GM21576 (cell line): Measurements from ENCODE around the gene FBLN1.
"Not testable (repeated sequence)": the region's sequence is repeated elsewhere in the genome, so short reads cannot be mapped to it uniquely, and the experiment has no call there.

Experiments
- ATAC-seq: cut with Tn5 transposase; IDR thresholded peaks from one replicate; pipeline ENCODE4 v1.9.1; 2021; ENCODE audit warnings: mild to moderate bottlenecking, moderate library complexity; ENCODE audit not compliant: unreplicated experiment

Gene FBLN1

DNA sequence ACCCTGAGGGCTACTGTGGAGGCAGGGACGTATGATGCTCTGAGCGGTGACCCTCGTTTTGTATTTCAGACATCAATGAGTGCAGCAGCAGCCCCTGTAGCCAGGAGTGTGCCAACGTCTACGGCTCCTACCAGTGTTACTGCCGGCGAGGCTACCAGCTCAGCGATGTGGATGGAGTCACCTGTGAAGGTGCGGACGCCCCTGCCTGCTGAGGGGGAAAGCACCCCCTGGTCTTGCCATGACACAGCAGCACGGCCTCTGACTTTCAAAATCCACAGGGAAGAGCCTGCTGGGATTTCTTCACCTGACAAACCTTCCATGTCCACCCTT is 44.3 kb downstream of the FBLN1 start:
- ATAC-seq = no peak

DNA sequence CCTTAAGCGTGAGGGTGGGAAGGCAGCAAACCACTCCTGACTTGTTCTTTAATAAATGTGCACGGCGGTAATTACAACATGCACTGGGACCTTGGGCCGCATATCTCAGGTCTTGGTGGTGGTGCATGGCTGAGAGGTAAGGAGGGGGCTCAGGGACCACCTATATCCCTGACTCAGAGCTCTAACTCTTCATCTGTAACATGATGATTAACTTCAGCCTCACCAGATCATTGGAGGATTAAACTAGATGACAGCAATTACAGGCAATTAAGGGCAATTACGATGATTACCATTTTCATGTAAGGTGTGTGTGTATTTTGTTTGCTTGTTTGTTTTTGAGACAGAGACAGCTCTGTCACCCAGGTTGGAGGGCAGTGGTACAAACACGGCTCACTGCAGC is 45.0 kb downstream of the FBLN1 start:
- ATAC-seq = no peak

DNA sequence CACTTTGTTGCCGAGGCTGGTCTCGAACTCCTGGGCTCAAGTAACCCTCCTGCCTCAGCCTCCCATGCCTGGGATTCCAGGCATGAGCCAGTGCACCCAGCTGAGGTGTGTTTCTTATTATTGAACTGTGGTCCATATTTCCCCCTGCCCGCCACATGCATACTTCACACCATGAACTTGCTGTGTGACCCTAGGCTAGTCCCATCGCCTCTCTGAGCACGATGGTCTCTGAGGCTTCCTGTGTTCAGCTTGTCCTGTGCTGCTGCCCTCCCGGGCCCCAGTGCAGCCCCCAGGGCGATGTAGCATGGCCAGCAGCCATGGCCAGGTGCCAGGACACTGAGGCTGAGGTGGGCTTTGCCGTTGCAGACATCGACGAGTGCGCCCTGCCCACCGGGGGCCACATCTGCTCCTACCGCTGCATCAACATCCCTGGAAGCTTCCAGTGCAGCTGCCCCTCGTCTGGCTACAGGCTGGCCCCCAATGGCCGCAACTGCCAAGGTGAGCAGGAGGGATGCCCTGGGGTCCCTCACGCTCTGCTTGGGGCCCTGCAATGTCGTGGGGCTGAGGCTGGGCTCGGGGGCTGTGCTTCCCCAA is 45.7 kb downstream of the FBLN1 start:
- no peak for ATAC-seq

DNA sequence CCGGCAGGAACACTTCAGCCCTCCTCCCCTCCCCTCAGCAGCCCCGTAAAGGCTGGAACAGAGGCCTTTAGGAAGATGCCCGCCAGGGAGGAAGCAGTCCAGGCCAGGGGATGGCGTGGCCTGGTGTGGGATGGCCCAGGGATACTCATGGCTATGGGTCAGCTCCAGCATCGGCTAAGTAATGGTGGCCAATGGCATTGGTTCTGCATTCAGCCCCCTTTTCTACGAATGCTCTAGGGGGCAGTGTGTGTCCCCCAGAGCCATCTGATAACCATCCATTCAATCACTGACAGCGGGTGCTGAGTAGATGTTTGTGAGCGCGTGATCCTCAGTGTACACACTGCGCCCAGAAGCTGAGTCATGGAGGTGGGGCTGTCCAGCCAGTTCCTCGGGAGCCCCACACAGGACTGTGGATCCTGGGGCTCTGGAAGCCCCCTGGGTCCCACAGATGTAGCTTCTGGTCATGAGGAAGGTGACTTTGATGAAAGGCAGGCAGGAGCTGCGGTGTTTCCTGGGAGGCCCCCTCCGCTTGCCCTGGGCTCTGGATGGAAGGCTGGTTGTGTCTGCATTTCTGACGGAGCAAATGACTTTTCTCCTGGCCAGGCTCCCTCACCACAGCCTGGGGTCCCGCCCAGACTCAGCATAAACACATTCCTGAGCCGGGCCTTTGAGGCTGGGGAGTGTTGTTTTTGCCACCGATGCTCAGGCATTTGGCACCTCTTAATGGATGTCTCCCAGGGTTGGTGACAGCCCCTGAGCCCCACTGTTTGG is 46.5 kb downstream of the FBLN1 start:
- ATAC-seq = no peak

DNA sequence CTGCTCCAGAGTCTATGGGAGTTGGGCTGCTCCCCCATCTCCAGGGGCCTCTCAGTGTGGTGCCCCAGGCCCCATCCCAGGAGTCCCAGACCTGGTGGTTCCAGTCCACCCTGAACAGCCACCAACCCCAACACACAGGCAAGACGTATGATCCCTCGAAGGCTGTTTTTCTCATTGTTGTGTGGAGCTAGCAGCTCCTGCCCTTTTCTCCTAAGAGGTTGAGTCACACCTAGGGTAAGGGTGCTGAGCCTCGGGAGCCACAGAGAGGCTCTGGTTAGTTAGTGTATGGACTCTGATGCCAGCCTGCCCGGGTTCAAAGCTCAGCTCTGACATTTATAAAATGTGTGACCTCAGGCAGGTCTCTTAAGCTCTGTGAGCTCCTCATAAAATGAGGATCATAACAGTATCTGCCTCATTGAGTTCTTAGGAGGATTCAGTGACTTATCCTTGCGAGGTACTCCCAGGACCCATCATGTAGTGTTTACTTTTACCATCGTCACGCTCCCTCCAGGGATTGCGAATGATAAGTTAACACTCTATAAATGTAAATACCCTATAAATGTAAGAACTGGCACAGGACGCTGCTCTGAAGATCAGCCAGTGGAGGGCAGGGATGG is 47.2 kb downstream of the FBLN1 start:
- no peak for ATAC-seq

DNA sequence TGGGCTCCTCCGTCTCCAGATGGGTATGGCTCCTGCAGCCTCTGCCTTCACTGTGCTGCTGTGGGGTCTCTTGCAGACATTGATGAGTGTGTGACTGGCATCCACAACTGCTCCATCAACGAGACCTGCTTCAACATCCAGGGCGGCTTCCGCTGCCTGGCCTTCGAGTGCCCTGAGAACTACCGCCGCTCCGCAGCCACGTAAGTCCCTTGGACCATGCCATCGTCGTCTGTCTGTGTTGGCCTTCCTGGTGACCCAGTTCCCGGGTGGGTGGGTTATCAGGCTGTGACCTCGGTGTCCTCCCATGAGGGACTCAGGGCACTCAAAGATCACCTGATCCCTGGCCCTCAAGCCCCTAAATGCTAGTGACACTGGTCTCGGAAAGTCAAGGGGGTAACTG is 47.7 kb downstream of the FBLN1 start:
- no peak for ATAC-seq

DNA sequence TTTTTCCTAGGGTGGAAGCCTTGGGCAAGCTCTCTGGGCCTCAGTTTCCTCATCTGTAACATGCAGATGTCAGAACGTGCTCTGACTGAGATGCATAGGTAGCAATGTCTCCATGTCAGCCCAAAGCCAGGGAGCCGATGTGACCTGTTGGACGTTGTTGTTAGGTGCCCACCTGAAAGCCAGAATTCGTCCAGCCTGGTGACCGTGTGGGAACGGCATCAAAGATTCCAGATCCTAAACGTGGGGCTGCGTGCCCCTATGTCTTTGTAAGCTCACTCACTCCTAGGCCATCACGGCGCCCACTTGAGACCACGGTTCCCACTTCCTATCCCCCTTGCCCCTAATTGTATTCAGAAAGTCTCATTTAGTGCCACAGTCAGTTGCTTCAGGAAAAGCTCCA is 48.2 kb downstream of the FBLN1 start:
- ATAC-seq = no peak

DNA sequence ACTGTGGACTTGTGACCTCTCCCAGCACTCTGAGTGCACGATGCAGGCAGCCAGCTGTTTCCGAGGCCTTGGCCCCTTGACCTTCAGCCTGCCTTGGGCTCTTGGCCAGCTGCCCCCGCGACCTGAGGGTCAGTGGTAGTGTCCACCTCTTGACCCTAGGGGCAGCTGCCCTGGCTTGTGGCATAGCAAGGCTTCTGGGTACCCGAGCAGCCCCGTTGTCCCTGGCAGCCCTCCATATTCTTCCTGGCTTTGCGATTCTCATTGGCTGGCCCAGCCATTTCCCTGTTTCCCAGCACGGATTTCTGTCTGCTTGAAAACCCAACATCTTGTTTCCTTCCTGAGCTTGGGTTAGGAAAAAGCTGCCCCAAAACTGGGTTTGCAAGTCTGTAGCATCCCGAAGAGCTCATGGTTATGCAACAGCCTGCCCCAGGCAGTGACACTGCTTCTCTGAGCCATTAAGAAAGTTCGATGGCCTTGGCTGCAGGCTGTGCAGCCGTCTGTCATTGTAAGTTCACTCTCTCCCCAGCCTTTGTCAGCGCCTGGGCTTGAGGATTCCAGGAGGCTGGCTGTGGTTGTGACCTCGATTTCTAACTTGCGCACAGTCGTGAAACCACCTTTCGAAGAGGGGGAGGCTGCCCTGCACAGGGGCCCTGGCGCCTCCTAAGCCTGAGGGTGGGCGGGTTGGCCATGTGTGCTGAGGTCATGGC is 48.8 kb downstream of the FBLN1 start:
- no peak for ATAC-seq

DNA sequence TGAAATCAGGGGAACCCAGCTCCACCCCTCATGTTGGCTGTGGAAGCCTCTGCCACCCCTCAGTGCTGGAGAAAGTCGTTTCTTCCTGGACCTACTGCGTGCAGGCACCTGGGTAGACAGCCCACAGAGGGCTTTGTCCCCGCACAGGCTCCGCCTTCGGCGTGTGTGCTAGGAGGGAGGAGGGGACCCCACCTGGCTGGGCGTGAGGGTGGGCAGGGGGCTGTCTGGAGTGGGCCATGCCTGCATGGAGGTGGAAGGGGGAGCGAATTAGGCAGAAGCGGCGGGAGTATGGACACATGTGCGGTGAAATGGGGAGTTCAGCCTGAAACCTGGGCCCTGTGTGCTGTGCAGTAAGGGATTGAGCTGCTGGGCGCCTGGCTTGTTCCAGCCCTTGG is 49.3 kb downstream of the FBLN1 start:
- ATAC-seq = no peak

DNA sequence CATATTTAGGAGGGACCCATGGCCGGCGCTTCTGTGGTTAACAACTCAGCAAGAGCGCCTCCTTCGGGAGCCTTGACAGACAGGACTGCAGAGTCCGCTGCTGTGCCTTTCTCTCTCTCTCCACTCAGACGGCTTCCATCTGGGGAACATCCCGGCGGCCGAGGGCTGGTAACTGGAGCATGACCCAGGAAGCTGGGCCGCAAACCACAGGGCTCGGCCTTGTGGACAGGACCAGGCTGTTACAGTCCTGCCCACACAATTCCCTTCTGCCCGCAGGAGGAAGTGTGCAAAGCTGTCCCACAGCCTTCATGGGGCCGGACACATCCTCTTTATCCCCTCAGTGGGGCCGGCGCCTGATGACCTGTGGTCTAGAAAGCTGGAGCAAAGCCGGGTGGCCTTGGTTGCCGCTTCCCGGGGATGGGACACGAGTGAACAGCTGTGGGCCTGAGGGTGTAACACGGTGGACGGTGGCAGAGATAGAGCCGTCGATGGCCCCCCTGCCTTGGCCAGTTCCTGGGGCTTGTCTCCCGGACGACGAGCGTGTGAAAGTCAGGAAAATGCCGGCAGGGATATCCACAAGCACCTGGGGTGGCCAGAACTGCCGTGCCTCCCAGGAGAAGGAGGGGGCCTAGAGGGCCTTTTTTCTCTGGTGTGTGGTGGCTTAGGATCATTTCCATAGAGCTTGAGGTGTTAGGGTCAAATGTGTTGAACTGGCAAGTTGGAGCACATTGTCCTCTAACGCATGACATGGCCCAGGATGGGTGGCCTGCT is 50.1 kb downstream of the FBLN1 start:
- ATAC-seq = no peak

DNA sequence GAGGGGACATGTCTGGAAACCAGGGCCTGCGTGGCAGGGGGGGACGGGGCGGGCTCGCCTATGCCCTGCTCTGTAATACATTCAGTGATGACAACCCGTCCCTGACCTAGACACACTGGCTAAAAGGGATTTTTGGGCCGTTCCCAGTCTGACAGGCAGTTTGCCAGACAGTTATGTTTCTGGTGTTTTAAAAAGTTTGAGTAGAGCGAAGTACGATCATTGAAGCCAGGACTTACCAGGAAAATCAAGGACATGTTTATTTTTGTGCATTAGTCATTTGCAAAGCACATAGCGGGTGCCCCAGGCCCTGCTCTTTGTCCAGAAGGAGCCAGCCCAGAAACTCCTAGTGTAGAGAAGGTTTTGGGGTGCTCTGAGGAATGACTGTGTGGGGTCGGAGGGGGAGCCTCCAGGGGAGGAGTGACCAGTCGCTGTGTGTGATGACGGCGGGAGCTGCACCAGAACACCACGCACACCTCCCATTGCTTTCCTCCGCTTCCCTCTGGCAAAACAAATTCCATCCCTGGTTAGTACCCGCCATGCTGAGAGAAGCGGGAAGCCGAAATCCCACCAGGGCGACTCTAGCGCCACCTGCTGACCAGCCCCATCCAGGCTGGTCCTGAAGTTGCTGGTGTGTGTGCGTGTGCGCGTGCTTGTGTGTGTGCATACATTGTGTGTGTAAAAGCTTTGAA is 50.8 kb downstream of the FBLN1 start:
- no peak for ATAC-seq

DNA sequence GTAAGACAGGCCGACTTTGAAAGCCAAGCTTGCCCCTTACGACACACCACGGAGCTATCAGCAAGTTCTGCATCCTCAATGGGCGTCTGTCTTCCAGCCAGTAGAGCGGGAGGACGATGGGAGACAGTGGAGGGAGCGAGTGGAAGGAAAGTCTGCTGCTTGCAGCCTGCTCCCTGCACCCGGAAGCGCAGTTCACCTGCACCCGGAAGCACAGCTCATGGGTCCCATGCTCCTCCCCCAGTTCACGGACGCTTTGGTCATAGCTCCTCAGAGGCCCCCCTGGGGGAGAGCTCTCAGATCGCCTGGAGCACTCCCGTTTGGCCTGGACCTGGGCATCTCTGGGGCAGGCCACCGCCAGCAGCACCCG is 51.3 kb downstream of the FBLN1 start:
- ATAC-seq = no peak

DNA sequence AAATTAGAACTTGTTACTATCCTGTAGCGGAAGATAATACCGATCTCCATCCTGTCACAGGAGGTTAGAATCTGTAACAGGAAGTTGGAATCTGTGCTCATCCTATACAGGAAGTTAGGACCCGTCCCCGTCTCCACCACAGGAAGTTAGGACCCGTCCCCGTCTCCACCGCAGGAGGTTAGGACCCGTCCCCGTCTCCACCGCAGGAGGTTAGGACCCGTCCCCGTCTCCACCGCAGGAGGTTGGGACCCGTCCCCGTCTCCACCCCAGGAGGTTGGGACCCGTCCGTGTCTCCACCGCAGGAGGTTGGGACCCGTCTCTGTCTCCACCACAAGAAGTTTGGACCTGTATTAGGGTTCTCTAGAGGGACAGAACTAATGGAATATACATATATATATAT is 52.2 kb downstream of the FBLN1 start:
- no peak for ATAC-seq

DNA sequence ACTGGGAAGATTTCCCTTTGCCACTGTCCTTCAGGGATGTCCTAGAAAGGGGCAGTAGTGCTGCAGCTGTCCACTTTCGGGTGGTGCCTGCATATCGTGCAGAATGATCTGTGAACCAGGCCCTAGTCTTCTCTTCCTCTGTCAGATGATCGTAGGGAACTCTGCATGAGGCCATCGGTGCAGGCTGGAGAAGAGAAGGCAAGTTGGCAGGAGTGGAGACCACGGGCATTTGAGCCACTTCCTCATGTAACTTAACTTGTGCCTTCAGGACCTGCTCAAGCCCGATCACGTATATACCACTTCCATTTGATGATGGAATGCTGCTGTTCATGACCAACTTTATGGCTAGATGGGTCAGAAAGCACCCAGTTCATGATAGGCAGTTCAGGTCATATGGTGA is 55.2 kb downstream of the FBLN1 start:
- not testable (repeated sequence) for ATAC-seq

DNA sequence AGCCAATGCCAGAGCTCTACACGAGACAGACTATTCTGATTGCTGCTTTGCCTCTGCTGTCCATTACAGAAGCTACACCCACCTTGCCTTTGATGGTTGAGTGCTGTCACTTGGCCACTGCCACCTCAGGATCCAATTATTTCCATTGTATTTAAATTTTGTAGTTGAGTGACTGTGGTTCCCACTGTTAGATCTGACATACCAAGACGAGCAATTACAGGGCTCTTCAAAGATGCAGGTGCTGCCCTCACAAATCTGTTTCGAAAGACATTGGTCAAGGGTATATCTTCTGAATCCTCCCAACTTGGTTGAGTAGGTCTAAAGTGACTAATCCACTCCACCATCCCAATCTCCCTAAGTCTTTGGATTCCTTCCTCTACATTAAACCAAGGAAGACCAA is 57.4 kb downstream of the FBLN1 start:
- ATAC-seq = not testable (repeated sequence)

DNA sequence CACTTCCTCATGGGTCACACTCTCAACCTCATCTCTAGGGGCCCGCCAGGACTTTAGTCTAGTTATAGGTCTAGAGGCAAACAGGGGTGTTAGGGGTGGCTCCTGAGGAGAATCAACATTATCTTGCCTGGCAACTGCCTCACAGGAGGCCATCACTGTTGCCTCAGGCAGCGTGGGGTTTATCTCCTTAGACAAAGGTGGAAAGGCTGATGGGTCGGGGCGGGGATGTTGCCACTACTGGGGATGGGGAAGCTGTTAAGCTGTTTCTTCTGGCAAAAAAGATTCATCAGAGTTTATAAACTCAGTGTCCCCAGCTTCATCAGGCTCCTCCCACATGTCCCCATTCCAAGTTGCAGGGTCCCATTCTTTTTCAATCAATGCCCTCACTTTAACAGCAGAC is 58.1 kb downstream of the FBLN1 start:
- not testable (repeated sequence) for ATAC-seq

DNA sequence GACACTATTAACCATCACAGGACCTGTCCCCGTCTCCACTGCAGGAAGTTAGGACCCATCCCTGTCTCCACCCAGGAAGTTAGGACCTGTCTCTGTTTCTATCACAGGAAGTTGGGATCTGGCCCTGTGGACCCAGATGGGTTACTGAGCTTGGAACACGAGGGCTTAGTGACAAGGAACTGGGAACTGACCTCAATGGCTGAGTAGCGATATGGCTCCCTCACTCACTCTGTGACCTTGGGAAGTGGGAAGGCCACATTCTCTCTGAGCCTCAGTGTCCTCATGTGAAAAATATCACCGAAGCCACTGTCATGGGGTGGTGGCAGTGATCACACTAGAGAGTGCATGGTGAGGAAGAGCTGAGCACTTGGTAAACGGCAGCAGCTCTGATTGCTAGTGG is 59.4 kb downstream of the FBLN1 start:
- ATAC-seq = no peak

DNA sequence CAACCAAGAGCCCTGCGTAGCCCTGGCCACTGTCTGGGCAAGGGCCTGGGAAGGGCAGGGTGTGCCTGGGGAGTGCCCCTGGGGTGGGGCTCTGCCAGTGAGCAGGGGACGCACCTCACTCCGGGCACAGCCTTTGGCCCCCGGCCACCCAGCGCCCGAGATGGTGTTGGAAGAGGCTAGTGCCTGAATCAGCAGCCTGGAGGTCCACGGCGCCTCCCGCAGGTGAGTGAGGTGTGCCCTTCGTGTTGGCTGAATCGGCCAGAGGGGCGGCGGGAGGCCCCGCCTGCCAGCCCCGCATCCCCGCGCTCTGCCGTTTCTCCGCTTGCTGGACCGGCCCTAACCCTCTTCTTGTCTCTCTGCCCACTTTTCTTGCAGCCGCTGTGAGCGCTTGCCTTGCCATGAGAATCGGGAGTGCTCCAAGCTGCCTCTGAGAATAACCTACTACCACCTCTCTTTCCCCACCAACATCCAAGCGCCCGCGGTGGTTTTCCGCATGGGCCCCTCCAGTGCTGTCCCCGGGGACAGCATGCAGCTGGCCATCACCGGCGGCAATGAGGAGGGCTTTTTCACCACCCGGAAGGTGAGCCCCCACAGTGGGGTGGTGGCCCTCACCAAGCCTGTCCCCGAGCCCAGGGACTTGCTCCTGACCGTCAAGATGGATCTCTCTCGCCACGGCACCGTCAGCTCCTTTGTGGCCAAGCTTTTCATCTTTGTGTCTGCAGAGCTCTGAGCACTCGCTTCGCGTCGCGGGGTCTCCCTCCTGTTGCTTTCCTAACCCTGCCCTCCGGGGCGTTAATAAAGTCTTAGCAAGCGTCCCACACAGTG is 60.1 kb downstream of the FBLN1 start:
- ATAC-seq = no peak

DNA sequence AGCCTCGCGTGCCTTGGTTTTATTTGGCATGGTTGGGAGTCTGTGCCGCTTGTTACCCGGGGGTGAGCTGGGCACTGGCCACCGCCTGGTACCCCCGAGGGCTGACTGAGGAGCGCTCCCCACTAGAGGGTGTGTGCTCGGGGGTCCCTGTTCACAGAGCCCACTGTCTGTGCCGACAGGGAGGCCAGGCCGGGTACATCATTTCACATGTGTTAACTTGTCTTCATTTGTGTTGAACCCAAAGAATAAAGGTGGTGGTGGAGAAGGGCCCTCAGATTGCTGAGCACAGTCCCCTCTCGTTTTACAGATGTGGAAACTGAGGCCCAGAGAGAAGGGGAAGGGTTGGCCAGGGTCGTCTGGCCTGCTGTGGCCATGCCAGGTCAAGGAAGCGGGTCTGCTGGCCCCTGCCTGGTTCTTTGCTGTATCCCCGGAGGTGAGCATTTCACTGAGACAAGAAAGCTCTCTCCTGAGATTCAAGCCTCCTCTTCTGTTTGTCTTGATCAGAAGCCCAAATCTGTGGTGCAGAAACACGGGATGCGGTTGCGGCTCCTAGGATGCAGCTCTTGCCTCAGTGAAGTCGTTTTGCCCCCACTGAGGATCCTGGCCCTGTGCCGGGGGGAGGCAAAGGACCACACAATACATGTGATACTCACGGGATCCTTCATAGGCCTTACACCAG is 60.8 kb downstream of the FBLN1 start:
- no peak for ATAC-seq
